Measurements from ENCODE around the gene LSM7.

The LSM7 gene

DNA sequence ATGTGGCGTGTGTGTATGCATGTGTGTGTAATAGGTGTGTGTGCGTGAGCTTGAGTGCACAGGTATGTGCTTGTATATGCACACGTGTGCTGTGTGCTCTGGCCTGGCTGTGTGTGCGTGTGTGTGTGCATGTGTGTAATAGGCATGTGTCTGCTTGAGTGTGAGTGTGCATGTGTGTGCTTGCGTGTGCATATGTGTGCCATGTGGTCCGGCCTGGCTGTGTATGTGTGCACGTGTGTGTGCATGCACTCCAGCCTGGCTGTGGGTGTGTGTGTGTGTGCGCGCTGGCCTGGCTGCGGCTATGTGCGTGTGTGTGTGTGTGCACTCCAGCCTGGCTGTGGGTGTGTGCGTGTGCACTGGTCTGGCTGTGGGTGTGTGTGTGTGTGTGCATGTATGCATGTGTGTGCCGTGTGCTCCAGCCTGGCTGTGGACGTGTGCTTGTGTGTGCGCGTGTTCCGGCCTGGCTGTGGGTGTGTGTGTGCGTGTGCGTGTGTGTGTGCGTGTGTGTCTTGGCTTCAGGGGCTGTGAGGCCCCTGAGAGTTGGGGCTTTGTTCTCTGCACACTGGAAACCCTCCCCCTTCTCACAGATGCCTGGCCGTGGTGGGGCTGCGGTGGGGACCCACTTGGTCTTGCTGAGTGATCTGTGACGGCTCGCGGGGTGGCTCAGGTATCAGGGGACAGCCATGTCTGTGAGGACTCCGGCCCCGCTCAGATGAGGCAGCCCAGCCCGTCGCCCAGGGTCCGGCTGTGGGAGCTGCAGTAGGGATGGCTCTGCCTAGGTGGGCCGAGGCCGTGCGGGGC, 8.3 kb upstream of the LSM7 start:
- H3K36me3 ChIP-seq = peaks cover 40% of the 10 kb centered on the region
- DNase-seq = no peak
- no peaks in the 10 kb centered on the region for H3K9me3 ChIP-seq
- H3K27me3 ChIP-seq = no peaks in the 10 kb centered on the region
- H3K4me3 ChIP-seq (ENCODE audit: low read depth, low read length) = no peak overlapping the region
- H3K4me1 ChIP-seq = peaks cover 20% of the 10 kb centered on the region
- TF ChIP-seq, protein P1, sequence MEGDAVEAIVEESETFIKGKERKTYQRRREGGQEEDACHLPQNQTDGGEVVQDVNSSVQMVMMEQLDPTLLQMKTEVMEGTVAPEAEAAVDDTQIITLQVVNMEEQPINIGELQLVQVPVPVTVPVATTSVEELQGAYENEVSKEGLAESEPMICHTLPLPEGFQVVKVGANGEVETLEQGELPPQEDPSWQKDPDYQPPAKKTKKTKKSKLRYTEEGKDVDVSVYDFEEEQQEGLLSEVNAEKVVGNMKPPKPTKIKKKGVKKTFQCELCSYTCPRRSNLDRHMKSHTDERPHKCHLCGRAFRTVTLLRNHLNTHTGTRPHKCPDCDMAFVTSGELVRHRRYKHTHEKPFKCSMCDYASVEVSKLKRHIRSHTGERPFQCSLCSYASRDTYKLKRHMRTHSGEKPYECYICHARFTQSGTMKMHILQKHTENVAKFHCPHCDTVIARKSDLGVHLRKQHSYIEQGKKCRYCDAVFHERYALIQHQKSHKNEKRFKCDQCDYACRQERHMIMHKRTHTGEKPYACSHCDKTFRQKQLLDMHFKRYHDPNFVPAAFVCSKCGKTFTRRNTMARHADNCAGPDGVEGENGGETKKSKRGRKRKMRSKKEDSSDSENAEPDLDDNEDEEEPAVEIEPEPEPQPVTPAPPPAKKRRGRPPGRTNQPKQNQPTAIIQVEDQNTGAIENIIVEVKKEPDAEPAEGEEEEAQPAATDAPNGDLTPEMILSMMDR (IDR thresholded peaks at IDR 0.05; ENCODE audit: low read depth, low read length) = no peak

DNA sequence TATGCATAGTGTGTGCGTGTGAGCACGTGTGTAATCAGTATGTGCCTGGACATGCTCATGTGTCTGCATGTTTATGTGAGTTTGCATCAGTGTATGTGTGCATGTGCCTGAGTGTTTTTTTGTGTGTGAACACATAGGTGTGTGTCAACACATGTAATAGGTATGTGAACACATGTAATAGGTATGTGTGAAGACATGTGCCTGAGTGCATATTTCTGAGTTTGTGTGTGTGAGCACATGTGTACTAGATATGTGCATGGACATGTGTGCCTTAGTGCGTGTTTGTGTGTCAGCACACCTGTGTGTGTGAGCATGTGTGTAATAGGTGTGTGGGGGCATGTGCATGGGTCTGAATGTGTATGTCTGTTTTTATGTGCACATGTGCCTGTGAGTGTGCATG, 7.5 kb upstream of the LSM7 start:
- no peak for DNase-seq
- Histone ChIP-seq H3K9me3 (no peaks in the 10 kb centered on the region), H3K4me3 (ENCODE audit: low read depth, low read length) (no peak overlapping the region), H3K4me1 (peaks cover 25% of the 10 kb centered on the region), H3K36me3 (peaks cover 32% of the 10 kb centered on the region), H3K27me3 (no peaks in the 10 kb centered on the region)
- TF ChIP-seq, protein P1 (IDR thresholded peaks at IDR 0.05; ENCODE audit: low read depth, low read length) = no peak

DNA sequence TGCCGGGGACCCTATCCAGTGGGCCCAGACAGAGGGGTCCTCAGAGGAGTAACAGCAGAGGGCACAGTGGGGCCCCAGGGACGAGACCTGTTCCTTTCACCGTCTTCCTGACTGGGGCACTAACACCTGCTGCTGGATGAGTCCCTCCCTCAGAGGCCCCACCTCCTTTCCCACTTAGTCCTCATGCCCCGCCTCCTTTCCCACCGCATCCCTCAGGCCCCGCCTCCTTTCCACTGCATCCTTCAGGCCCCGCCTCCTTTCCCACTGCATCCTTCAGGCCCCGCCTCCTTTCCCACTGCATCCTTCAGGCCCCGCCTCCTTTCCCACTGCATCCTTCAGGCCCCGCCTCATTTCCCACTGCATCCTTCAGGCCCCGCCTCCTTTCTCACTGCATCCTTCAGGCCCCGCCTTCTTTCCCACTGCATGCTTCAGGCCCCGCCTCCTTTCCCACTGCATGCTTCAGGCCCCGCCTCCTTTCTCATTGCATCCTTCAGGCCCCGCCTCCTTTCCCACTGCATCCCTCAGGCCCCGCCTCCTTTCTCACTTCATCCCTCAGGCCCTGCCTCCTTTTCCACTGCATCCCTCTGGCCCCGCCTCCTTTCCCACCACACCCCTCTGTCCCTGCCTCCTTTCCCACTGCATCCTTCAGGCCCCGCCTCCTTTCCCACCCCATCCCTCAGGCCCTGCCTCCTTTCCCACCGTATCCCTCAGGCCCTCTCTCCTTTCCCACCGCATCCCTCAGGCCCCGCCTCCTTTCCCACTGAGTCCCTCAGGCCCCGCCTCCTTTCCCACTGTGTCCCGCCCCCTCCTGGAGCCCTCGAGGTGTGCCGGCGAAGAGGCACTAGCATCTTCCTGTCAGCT, 6.8 kb upstream of the LSM7 start:
- H3K27me3 ChIP-seq = no peaks in the 10 kb centered on the region
- peaks cover 27% of the 10 kb centered on the region for H3K36me3 ChIP-seq
- H3K4me1 ChIP-seq = peaks cover 31% of the 10 kb centered on the region
- H3K9me3 ChIP-seq = no peaks in the 10 kb centered on the region
- H3K4me3 ChIP-seq (ENCODE audit: low read depth, low read length) = no peak overlapping the region
- TF ChIP-seq, protein P1 (IDR thresholded peaks at IDR 0.05; ENCODE audit: low read depth, low read length) = no peak
- no peak for DNase-seq

DNA sequence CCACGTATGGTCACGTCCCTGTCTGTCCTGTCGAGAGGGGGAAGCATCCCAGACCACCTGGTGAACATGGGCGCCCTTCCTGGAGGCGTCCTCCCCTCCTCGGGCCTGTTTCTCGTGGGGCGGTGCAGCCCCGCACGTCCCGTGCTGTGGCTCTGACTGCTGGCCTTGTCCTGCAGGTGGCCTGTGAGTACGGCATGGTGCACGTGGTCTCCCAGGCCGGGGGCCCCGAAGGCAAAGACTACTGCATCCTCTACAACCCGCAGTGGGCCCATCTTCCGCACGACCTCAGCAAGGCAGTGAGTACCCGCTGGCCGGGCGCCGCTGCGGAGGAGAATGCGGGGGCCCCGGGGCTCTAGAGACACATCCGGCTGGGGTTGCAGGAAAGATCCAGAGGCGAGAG, 6.0 kb upstream of the LSM7 start:
- Histone ChIP-seq H3K4me1 (peaks cover 31% of the 10 kb centered on the region), H3K36me3 (peaks cover 19% of the 10 kb centered on the region), H3K4me3 (ENCODE audit: low read depth, low read length) (no peak overlapping the region), H3K27me3 (no peaks in the 10 kb centered on the region), H3K9me3 (no peaks in the 10 kb centered on the region)
- no peak for DNase-seq
- TF ChIP-seq, protein P1 (IDR thresholded peaks at IDR 0.05; ENCODE audit: low read depth, low read length) = no peak

DNA sequence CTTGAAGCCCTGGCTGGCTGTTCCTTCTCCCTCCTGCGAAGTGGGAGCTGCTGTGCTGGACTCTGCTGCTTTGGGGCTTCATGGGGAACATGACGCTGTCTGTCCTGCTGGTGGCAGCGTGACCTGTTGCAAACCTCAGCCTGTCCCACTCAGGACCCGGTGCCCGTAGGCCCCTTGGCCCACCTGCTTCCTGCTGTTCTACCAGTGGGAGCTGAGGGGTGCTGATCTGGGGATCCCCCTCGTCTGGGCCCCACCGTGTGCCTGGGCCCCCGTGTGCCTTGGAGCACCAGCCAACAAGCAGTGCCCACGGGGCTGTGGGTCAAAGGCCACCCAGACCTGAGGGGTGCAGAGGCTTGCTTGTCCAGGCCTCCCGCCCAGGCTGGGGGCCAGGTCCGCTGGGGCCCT, 5.4 kb upstream of the LSM7 start:
- Histone ChIP-seq H3K36me3 (peaks cover 14% of the 10 kb centered on the region), H3K9me3 (no peaks in the 10 kb centered on the region), H3K27me3 (no peaks in the 10 kb centered on the region), H3K4me3 (ENCODE audit: low read depth, low read length) (no peak overlapping the region), H3K4me1 (peaks cover 31% of the 10 kb centered on the region)
- TF ChIP-seq, protein P1 (IDR thresholded peaks at IDR 0.05; ENCODE audit: low read depth, low read length) = peak; percentile 28; the same call in 1 of the 2 replicates
- no peak for DNase-seq

All from BE2C (cell line).